Thymus (tissue), 11 donors: ENCODE results near the gene FBXL15. TPM values are rescaled to one million over a fixed set of nuclear protein-coding genes. Genes with fewer than 3 reads are reported as not detected.

Source experiments
- DNase-seq, 9 donors: peaks; one replicate each; pipeline ENCODE4 v3.0.0-alpha.2; 2013; ENCODE audit warnings: low spot score in 9 of 9, low read depth in 6 of 9, missing footprints in 1 of 9
- H3K27ac ChIP-seq, 2 donors: one replicate each; pipeline ENCODE4 v1.5.1; 2013; ENCODE audit warnings: control low read depth in 1 of 2, low read depth in 1 of 2, low read length in 1 of 2, mild to moderate bottlenecking in 1 of 2, moderate library complexity in 1 of 2
- H3K27me3 ChIP-seq, 2 donors: one replicate each; pipeline ENCODE4 v1.5.1; 2013; ENCODE audit warnings: low read length in 1 of 2; ENCODE audit not compliant: control insufficient read depth in 2 of 2, insufficient read depth in 1 of 2
- H3K36me3 ChIP-seq, 2 donors: one replicate each; pipeline ENCODE4 v1.5.1; 2013; ENCODE audit warnings: low read length in 1 of 2, mild to moderate bottlenecking in 1 of 2, moderate library complexity in 1 of 2; ENCODE audit not compliant: control insufficient read depth in 2 of 2, insufficient read depth in 2 of 2
- H3K4me1 ChIP-seq, 2 donors: one replicate each; pipeline ENCODE4 v1.5.1; 2013; ENCODE audit warnings: low read length in 2 of 2; ENCODE audit not compliant: control insufficient read depth in 2 of 2, insufficient read depth in 2 of 2
- H3K4me3 ChIP-seq, 2 donors: one replicate each; pipeline ENCODE4 v1.5.1; 2013; ENCODE audit warnings: low read length in 2 of 2, control low read depth in 1 of 2, mild to moderate bottlenecking in 1 of 2
- H3K9me3 ChIP-seq, 2 donors: one replicate each; pipeline ENCODE4 v1.5.1; 2013; ENCODE audit warnings: low read length in 1 of 2, mild to moderate bottlenecking in 1 of 2; ENCODE audit not compliant: control insufficient read depth in 2 of 2, insufficient read depth in 1 of 2
- WGBS: extraction: QIAGEN DNeasy Blood & Tissue Kit; methylation state at CpG from one replicate; pipeline ENCODE4 v1.1.7; 2013; 5-methylcytosine and 5-hydroxymethylcytosine counted together
- polyA plus RNA-seq: library from polyadenylated mRNA; stranded (reverse); fragments of 200-250 nt; gene quantifications from one replicate; pipeline ENCODE4 v1.2.3, GENCODE V29; 2013
- total RNA-seq: library from RNA; stranded (reverse); fragments of 120-200 nt; gene quantifications from one replicate; pipeline ENCODE4 v1.2.4, GENCODE V29; 2013
- donor health status: healthy.

Gene FBXL15
- total and polyA plus RNA-seq, 2 donors = 7.8 to 12.0 TPM

DNA sequence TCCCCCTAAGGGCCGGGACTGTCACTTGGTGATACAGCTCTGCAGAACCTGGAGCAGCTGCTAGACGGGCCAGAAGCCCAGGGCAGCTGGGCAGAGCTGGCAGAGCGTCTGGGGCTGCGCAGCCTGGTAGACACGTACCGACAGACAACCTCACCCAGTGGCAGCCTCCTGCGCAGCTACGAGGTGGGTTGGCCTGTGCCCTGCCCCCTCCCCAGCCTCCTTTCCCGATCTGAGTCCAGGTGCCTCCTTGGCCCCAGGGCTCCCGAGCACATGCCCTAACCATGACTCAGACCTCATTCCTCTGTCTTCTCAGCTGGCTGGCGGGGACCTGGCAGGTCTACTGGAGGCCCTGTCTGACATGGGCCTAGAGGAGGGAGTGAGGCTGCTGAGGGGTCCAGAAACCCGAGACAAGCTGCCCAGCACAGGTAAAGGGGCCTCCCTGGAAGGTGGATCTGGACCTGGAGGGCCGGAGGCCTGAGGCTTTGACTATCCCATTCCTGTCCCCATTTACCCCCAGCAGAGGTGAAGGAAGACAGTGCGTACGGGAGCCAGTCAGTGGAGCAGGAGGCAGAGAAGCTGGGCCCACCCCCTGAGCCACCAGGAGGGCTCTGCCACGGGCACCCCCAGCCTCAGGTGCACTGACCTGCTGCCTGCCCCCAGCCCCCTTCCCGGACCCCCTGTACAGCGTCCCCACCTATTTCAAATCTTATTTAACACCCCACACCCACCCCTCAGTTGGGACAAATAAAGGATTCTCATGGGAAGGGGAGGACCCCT, 18.7 kb upstream of the FBXL15 start:
- H3K27ac ChIP-seq = no peak overlapping the region
- peaks cover 0 to 18% of the 10 kb centered on the region in 2 donors for H3K4me1 ChIP-seq
- peaks cover 9 to 28% of the 10 kb centered on the region in 2 donors for H3K36me3 ChIP-seq
- DNase-seq = no peak
- no peaks in the 10 kb centered on the region for H3K9me3 ChIP-seq
- H3K27me3 ChIP-seq = peaks cover 0 to 21% of the 10 kb centered on the region in 2 donors
- no peak overlapping the region for H3K4me3 ChIP-seq
- WGBS = 95% methylated on average over 18 of the region's 18 CpGs

DNA sequence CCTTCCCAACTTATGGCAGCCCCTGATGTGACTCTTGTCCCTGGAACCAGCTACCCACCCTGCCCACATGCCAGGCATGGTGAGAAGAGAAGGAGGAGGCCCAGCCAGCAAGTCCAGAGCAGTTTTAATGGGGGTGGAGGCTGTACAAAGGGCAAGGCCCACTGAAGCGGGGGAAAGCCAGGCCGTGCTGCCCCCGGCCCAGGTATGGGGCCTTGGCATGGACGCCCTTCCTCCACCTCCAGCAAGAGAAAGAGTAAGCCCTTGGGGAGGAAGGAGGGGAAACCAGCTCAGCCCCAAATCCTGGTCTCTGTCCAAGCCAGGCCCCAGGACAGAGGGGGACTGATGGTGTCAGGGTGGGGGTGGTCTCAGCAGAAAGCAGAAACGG, 18.1 kb upstream of the FBXL15 start:
- Histone ChIP-seq H3K9me3 (no peaks in the 10 kb centered on the region), H3K36me3 (peaks cover 9 to 25% of the 10 kb centered on the region in 2 donors), H3K4me1 (peaks cover 0 to 17% of the 10 kb centered on the region in 2 donors), H3K27ac (no peak overlapping the region), H3K4me3 (no peak overlapping the region), H3K27me3 (peaks cover 3 to 27% of the 10 kb centered on the region in 2 donors)
- DNase-seq = no peak
- WGBS = over 99% methylated on average over 5 of the region's 5 CpGs

DNA sequence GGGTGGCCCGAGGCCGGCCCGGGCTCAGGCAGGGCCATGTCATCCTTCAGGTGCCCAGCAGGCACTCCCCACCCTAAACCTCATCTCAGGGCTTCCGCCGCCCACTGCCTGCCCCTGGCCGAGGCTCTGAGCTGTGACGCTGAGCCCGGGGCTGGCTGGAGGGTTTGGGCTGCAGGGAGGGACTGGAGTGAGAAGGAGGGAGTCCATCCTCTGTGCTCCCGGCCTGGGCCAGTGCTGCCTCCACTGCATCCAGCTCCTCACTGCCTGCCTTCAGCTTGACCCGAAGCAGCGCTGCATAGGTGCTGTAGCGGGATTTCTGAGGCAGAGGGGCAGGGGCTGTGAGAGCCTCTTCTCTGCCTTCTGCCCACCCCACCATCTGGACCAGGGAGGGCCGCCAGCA, 17.5 kb upstream of the FBXL15 start:
- Histone ChIP-seq H3K36me3 (peaks cover 9 to 18% of the 10 kb centered on the region in 2 donors), H3K27ac (no peak overlapping the region), H3K4me1 (peaks cover 0 to 13% of the 10 kb centered on the region in 2 donors), H3K27me3 (peaks cover 9 to 33% of the 10 kb centered on the region in 2 donors), H3K4me3 (no peak overlapping the region), H3K9me3 (no peaks in the 10 kb centered on the region)
- 96% methylated on average over 13 of the region's 13 CpGs for WGBS
- no peak for DNase-seq

DNA sequence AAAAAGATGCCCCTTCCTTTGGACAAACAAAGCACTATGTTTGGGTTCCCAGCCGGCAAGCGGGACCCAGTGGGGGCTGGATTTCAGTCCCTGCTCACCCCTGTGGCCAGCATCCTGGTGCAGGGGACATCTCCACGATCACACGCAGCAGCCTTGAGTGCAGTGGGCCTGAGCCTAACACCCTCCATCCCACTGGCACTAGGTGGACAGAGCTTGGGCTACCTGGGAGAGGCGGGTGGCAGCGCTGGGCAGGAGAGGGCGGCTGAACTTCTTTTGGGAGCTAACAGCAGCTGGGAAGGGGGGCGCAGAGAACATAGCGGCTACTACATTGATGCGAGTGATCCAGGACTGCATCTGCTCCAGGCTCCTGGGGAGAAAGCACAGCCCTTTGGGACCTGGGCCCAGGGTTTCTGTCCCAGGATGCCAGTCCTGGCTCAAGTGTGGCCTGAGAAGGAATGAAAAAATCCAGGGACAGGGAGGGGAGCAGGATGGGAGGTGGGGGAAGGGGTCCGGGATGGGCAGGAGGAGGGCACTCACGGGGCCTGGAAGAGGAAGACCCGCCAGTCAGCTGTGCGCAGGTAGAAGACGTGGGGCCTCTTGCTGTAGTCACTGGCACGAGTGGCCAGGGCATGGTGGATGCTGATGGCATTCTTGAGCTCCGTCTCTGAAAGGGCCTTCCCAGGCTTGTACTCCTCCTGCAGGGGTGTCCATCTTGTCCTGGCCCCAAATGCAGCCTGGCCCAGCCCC, 16.1 kb upstream of the FBXL15 start:
- Histone ChIP-seq H3K9me3 (no peaks in the 10 kb centered on the region), H3K36me3 (peaks cover 9 to 16% of the 10 kb centered on the region in 2 donors), H3K27me3 (peaks cover 24 to 41% of the 10 kb centered on the region in 2 donors), H3K4me1 (peaks cover 3 to 18% of the 10 kb centered on the region in 2 donors), H3K4me3 (no peak overlapping the region), H3K27ac (no peak overlapping the region)
- WGBS = 93% methylated on average over 17 of the region's 17 CpGs
- no peak for DNase-seq

DNA sequence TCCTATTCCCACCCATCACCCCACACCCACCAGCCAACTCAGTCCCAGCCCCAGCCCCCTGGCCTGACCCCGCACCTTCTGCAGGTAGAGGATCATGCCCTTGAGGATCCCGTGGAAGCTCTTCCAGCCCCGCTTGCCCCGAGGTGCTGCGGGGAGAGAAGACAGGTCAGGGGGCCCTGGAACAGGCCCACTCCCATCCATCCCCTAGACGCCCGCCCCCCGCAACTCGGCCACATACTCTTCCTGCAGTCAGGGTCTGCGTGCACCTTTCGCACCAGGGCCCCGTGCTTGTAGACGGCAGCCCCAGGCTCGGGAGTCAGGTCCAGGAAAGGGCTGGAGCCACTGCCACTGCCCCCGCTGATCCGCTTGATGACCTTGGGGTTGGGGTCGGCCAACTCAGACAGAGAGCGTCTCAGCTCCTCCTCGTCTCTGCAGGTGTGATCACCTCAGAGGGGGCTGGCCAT, 15.5 kb upstream of the FBXL15 start:
- H3K4me1 ChIP-seq = peaks cover 7 to 18% of the 10 kb centered on the region in 2 donors

DNA sequence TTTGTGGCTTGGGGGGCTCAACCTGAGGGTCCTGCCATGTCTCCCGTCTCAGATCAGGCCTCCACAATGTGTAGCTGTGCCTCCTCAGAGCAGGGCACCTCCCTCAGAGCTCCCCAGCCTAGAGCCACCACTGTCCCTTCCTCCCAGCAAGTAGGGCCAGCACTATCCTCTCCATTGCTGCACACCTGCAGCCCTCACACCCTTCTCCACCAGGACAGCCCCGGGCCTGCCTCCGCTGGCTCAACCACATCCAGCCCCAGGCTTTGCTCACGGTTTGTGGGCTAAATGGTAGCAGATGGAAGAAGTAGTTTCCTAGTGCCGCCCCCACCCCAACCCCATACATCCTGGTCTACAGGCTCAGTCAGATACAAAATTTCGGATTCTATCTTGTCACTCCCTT, 15.0 kb upstream of the FBXL15 start:
- Histone ChIP-seq H3K9me3 (peaks cover 0 to 4% of the 10 kb centered on the region in 2 donors), H3K4me1 (peaks cover 11 to 22% of the 10 kb centered on the region in 2 donors)

More for the DNA sequence above, 15.5 kb upstream of the FBXL15 start:
- H3K4me3 ChIP-seq = no peak overlapping the region
- no peak for DNase-seq
- H3K27ac ChIP-seq = no peak overlapping the region
- peaks cover 9 to 12% of the 10 kb centered on the region in 2 donors for H3K36me3 ChIP-seq
- H3K9me3 ChIP-seq = peaks cover 0 to 2% of the 10 kb centered on the region in 2 donors
- whole genome bisulfite sequencing = 96% methylated on average over 19 of the region's 19 CpGs
- H3K27me3 ChIP-seq = peaks cover 30 to 47% of the 10 kb centered on the region in 2 donors

DNA sequence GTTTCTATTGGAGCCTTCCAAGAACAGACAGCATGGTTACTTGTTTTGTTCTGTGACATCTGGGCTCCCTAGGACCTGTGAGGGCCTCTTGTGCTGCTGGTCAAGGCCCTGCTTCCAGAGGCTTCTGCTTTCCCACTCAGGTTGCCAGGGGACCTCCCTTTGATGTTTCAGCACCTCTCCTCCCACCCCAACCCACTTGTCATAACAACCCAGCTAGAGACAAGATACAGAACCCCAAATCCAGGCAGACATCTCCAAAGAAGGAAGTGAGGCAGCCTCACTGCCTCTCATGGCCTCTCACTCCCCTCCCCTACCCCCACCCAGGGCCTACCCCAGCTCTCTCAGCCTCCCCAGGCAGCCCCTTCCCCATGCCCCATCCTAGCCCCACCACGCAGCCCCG, 13.8 kb upstream of the FBXL15 start:
- H3K9me3 ChIP-seq = peaks cover 0 to 4% of the 10 kb centered on the region in 2 donors
- H3K36me3 ChIP-seq = peaks cover 0 to 2% of the 10 kb centered on the region in 2 donors
- no peak for DNase-seq
- no peak overlapping the region for H3K27ac ChIP-seq
- 96% methylated on average over 2 of the region's 2 CpGs for WGBS
- H3K27me3 ChIP-seq = peaks cover 46 to 63% of the 10 kb centered on the region in 2 donors
- H3K4me3 ChIP-seq = no peak overlapping the region
- H3K4me1 ChIP-seq = peaks cover 11 to 34% of the 10 kb centered on the region in 2 donors

More for the DNA sequence above, 15.0 kb upstream of the FBXL15 start:
- WGBS = 74% methylated on average over 6 of the region's 6 CpGs
- Histone ChIP-seq H3K27ac (no peak overlapping the region), H3K36me3 (peaks cover 9 to 10% of the 10 kb centered on the region in 2 donors), H3K4me3 (no peak overlapping the region), H3K27me3 (peaks cover 35 to 52% of the 10 kb centered on the region in 2 donors)
- no peak for DNase-seq

DNA sequence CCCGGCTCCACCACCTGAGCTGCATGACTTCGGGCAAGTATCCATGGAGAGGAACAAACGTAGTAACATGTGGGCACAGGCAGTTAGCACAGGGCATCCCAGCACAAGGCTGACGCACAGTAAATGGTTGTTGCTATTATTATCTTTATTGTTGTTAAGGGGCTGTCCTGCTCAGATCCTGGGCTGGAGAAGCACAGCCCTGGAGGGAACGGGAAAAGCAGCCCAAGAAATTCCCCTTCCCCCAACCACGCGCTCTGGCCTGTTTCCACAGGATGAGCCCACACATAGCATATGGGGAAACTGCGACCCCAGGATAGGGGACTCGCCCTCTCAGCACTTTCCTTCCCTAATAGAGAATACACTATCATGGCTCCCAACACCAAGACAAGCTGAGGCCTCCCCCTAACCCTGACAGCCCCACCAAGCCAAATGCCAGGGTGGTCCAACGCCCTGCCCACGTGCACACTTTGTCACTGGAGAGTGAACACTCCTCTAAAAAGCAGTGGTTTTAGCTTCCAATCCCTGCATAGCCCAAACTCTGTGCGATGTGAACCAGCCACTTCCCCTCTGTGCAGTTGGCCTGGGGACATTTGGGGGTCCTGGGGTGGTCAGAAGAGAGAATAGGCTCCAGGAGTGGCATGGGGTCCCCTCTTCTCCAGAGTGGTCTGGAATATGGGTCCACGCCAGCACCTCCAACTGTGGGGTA, 13.1 kb upstream of the FBXL15 start:
- 95% methylated on average over 13 of the region's 13 CpGs for WGBS
- Histone ChIP-seq H3K4me3 (no peak overlapping the region), H3K4me1 (peaks cover 11 to 41% of the 10 kb centered on the region in 2 donors), H3K36me3 (no peaks in the 10 kb centered on the region), H3K27me3 (peaks cover 53 to 71% of the 10 kb centered on the region in 2 donors), H3K27ac (no peak overlapping the region), H3K9me3 (peaks cover 0 to 4% of the 10 kb centered on the region in 2 donors)
- no peak for DNase-seq
